Ishikawa (cell line): ENCODE measurements around the gene NKD1.

ENCODE experiments used
- CEBPB ChIP-seq: IDR thresholded peaks from 2 replicates; pipeline ENCODE4 v1.6.1; 2012
- CREB1 ChIP-seq: IDR thresholded peaks from 2 replicates; pipeline ENCODE4 v1.6.1; 2012; ENCODE audit warnings: low read depth
- EGR1 ChIP-seq: IDR thresholded peaks from 2 replicates; pipeline ENCODE4 v1.6.1; 2012
- EP300 ChIP-seq: IDR thresholded peaks from 2 replicates; pipeline ENCODE4 v1.6.1; 2012; ENCODE audit warnings: borderline replicate concordance
- FOXM1 ChIP-seq: IDR thresholded peaks from 2 replicates; pipeline ENCODE4 v1.6.1; 2012; ENCODE audit warnings: low read depth, borderline replicate concordance
- MAX ChIP-seq: IDR thresholded peaks from 2 replicates; pipeline ENCODE4 v1.6.1; 2012
- NFIC ChIP-seq: IDR thresholded peaks from 2 replicates; pipeline ENCODE4 v1.6.1; 2012
- RAD21 ChIP-seq: IDR thresholded peaks from 2 replicates; pipeline ENCODE4 v1.6.1; 2012; ENCODE audit warnings: low read depth
- TAF1 ChIP-seq: IDR thresholded peaks from 2 replicates; pipeline ENCODE4 v1.6.1; 2012; ENCODE audit warnings: low read depth, mild to moderate bottlenecking
- TCF12 ChIP-seq: IDR thresholded peaks from 2 replicates; pipeline ENCODE4 v1.6.1; 2012; ENCODE audit warnings: low read depth
- TEAD4 ChIP-seq: IDR thresholded peaks from 2 replicates; pipeline ENCODE4 v1.6.1; 2012
- YY1 ChIP-seq: IDR thresholded peaks from 2 replicates; pipeline ENCODE4 v1.6.1; 2012; ENCODE audit warnings: low read depth
- ZBTB7A ChIP-seq: IDR thresholded peaks from 2 replicates; pipeline ENCODE4 v1.6.1; 2012; ENCODE audit warnings: low read depth
- TF ChIP-seq, protein P1 (sequence below): IDR thresholded peaks from 2 replicates; pipeline ENCODE4 v1.6.1; 2012
- TF ChIP-seq, protein P2 (sequence below): IDR thresholded peaks from 2 replicates; pipeline ENCODE4 v1.6.1; 2012; ENCODE audit warnings: low read depth, mild to moderate bottlenecking

NKD1 gene

DNA sequence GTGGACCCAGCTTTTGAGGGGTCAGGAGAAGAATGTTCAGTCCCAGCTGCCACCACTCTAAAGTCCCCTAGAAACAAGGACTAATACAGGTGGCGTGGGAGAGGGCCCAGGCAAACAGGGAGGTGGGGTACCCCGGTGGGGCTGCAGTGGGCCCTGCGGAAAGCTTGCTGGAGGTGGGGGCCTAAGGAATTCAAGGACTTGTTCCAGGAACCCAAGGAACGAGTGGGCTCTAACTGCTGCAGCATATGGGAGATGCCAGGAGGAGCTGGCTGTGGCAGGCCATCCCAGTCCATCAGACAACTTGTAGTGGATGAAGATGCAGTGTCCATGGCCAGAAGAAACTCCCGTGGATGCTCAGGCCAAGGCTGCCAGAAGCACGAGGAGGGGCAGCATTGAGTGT lies 122.3 kb downstream of the NKD1 start:
- TF ChIP-seq CREB1 (no peak), NFIC (no peak)

GRCh38 chr16:50671644-50672260 lies 123.6 kb downstream of the NKD1 start:
- TF ChIP-seq CEBPB = no peak
- peak; percentile 51 for TF ChIP-seq RAD21
- TF ChIP-seq, protein P1, sequence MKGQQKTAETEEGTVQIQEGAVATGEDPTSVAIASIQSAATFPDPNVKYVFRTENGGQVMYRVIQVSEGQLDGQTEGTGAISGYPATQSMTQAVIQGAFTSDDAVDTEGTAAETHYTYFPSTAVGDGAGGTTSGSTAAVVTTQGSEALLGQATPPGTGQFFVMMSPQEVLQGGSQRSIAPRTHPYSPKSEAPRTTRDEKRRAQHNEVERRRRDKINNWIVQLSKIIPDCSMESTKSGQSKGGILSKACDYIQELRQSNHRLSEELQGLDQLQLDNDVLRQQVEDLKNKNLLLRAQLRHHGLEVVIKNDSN = peak; percentile 6; the same call in 1 of the 2 replicates

DNA sequence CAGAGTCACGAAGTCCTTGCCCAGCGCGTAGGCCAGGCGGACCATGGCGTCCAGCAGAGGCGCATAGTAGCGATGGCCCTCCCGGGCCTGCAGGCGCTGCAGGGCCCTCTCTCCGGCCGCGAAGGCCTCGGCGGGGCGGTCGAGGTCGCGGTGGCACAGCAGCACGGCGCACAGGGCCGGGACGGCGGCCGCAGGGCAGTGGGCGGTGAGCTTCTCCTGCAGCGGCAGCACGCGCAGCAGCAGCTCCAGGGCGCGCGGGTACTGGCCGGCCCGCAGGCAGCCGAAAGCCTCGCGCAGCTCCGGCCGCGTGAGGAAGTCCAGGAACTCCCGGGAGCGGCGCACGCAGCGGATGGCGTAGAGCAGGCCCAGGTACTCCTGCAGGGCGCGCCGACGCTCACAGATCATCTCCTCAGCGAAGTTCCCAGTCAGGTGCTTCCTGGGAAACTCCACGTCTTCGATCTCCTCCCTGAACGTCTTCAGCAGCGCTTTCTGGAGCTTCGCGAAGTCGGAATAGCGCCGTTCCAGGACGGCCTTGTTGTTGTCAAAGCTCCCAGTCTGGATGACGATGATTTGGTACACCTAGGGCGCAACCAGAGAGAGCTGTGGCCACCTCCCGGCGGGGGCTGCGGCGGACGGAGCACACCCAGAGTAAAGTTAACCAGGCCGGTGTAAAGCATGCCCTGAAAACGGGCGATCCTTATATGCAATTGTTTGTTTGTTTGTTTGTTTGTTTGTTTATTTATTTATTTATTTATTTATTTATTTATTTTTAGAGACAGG lies 125.5 kb downstream of the NKD1 start:
- TF ChIP-seq NFIC = no peak
- no peak for TF ChIP-seq CEBPB
- no peak for TF ChIP-seq EGR1
- TF ChIP-seq FOXM1 = no peak
- TF ChIP-seq ZBTB7A = no peak
- TF ChIP-seq, protein P2, sequence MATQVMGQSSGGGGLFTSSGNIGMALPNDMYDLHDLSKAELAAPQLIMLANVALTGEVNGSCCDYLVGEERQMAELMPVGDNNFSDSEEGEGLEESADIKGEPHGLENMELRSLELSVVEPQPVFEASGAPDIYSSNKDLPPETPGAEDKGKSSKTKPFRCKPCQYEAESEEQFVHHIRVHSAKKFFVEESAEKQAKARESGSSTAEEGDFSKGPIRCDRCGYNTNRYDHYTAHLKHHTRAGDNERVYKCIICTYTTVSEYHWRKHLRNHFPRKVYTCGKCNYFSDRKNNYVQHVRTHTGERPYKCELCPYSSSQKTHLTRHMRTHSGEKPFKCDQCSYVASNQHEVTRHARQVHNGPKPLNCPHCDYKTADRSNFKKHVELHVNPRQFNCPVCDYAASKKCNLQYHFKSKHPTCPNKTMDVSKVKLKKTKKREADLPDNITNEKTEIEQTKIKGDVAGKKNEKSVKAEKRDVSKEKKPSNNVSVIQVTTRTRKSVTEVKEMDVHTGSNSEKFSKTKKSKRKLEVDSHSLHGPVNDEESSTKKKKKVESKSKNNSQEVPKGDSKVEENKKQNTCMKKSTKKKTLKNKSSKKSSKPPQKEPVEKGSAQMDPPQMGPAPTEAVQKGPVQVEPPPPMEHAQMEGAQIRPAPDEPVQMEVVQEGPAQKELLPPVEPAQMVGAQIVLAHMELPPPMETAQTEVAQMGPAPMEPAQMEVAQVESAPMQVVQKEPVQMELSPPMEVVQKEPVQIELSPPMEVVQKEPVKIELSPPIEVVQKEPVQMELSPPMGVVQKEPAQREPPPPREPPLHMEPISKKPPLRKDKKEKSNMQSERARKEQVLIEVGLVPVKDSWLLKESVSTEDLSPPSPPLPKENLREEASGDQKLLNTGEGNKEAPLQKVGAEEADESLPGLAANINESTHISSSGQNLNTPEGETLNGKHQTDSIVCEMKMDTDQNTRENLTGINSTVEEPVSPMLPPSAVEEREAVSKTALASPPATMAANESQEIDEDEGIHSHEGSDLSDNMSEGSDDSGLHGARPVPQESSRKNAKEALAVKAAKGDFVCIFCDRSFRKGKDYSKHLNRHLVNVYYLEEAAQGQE = no peak
- no peak for TF ChIP-seq MAX
- no peak for TF ChIP-seq CREB1
- TF ChIP-seq RAD21 = no peak
- no peak for TF ChIP-seq TAF1
- TF ChIP-seq YY1 = no peak
- TF ChIP-seq, protein P1 = no peak
- TF ChIP-seq TCF12 = no peak
- TF ChIP-seq EP300 = no peak
- TF ChIP-seq TEAD4 = no peak

- TF ChIP-seq NFIC = peak; percentile 34; the same call in 1 of the 2 replicates
- TF ChIP-seq TCF12 = no peak
- no peak for TF ChIP-seq CREB1
- TF ChIP-seq, protein P1 = no peak
Measured at GRCh38 chr16:50674831-50675230, 126.6 kb downstream of the NKD1 start.

- TF ChIP-seq RAD21 (no peak), CEBPB (no peak), TEAD4 (no peak), CREB1 (no peak), TAF1 (no peak), TCF12 (no peak), NFIC (no peak), ZBTB7A (no peak), FOXM1 (no peak), EGR1 (no peak), EP300 (no peak), YY1 (no peak), MAX (no peak)
- TF ChIP-seq, protein P1 = no peak
- TF ChIP-seq, protein P2 = no peak
Measured at GRCh38 chr16:50675686-50676610, 127.8 kb downstream of the NKD1 start.
